IPS-11a (cell line): ENCODE results near the gene LINGO1.

Experiments
- H3K4me3 ChIP-seq: one replicate; pipeline ENCODE4 v1.5.1; 2013; ENCODE audit warnings: low read depth, low read length, control low read depth

Gene LINGO1, protein sequence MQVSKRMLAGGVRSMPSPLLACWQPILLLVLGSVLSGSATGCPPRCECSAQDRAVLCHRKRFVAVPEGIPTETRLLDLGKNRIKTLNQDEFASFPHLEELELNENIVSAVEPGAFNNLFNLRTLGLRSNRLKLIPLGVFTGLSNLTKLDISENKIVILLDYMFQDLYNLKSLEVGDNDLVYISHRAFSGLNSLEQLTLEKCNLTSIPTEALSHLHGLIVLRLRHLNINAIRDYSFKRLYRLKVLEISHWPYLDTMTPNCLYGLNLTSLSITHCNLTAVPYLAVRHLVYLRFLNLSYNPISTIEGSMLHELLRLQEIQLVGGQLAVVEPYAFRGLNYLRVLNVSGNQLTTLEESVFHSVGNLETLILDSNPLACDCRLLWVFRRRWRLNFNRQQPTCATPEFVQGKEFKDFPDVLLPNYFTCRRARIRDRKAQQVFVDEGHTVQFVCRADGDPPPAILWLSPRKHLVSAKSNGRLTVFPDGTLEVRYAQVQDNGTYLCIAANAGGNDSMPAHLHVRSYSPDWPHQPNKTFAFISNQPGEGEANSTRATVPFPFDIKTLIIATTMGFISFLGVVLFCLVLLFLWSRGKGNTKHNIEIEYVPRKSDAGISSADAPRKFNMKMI

DNA sequence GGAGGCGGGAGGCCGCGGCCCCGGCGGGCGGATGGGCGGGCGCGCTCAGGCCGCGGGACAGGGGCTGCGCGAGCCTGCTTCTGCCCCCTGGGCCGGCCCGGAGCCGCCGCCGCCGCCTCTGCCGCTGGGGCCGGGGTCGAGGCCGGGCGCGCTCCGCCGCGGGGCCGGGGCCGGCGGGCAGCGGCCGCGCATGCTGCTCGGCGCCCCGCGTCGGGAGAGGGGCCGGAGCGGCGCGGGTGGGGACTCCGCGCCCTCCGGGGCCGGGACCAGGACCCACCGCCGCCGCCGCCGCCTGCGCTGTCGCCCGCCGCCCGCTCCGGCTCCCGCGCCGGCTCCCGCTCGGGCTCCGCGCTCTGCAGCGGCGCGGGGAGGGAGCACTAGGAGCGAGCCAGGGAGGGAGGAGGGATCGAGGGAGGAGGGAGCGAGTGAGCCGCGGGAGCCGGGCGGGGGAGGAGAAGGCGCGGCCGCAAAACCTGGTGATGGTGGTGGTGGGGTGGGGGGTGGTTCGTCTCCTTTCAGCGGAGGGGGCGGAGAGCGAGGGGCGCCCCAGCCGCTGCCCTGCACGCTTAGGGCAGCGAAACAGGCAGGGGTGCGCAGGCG, at the start of gene LINGO1:
LINGO1 (minus strand) TSS at position 379 of the 600 bp plus-strand sequence. CDS start 597 bp downstream, outside the sequence.
- H3K4me3 ChIP-seq = peak within 1 kb of the TSS; percentile 65

DNA sequence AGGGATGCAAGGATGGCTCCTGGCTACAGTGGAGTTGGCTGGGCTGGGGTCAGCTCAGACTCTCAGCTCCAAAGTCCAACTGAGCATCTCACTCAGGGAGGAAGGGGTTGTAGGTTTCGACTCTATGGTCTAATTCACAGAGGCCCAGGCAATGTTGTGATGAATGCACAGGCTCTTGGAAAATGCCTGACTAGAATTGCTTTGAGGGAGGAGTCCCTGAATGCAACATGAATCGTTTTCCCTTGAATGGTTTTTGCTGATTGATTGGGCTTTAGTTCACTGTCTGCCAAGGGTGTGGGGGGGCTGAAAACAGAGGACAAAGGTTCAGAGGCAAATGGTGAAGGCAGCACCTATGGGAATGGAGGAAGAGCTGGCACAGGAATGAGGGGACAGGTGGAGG, 48.6 kb upstream of the LINGO1 start:
- H3K4me3 ChIP-seq = no peak overlapping the region

DNA sequence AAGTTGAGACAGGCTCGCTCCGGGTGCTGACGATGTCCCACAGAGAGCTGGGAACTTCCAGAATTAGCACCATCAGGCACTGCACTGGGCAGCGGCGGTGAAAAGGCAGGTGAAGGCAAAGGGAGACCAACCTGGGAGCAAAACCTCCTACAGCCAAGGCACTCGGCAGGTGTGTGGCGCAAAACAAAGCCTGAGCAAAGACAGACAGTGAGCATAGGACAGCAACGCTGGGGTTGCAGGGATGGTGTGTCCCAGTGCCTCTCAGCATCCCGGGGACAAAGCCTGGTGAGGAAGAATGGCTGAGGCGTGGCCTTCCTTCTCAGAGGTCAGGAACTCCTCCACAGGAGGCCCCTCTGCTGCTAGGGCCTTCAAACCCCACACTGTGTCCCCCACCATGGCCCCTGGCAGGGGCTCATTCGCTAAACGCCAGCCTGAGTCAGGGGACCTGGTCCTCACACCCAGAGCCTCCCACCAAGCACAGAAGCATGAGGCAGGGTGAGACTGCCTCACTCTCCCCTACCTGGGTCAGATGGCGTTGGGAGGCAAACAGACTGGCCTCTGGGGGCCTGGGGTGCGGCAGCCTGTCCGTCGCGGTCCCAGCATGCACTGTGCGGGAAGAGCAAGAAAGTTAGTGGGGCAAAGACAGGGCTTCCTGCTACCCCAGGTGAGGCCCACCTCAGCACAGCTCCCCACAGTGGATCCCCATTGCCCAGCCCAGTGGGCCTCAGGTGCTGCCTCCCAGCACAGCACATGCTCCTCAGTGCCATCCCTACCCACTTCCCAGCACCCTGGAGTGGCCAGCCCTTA, 44.1 kb upstream of the LINGO1 start:
- H3K4me3 ChIP-seq = no peak overlapping the region

DNA sequence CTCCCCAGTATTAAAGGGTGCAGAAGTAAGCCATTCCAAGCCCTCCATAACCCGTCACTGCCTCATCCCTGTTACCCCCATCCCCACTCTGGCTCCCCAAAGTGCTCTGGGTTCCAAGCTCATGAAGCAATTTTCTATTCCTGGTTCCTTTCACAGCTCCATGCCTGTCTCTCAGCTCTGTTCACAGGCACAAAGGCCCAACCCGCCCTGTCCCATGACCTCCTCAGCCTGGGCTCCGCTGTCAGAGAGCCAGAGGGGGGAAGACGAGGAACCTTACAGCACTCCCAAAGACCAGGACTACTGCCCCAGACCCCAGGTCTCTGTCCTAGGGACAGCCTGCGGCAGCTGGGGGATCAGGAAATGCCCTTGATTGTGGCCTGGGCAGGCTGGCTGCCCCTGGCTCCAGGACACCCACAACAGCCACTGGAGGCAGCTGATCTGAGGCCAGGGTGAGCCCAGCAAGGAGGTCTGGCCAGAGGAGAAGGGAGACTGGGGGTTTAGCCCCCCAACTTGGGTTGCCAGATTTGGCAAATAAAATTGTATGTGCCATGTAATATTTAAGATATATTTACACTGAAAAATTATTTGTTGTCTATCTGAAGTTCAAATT, 43.2 kb upstream of the LINGO1 start:
- H3K4me3 ChIP-seq = no peak overlapping the region

DNA sequence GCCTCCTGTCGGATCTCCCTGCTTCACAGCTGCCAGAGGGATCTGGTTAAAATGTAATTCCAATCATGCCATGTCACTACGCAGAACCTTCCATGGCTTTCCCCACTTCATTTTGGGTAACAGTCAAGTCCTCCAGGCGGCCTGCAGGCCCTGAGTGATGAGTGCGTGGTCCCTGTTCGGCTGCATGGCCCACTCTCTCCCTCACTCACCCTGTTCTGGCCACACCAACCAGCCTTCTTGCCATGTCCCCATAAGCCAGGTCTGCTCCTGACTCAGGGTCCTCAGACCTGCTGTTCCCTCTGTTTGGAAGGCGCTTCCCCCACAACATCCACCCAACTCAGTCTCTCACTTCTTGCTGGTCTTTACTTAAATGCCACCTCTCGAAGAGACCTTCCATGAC, 41.6 kb upstream of the LINGO1 start:
- H3K4me3 ChIP-seq = no peak overlapping the region

DNA sequence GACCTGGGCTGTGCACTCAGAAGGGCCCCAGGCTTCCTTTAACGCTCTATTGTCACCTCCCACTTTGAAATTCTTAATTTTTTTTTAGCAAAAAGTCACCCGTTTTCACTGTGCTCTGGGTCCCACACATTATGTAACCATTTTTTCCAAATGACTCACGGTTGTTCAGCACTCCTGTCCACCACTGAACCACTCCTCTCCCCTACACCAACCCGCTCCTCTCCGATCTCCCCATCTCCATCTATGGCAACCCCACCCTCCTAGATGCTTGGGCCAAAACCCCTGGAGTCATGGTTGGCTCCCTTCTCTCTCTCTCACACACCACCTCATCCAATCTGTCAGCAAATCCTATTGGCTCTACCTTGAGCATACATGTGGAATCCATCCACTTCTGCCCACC, 41.2 kb upstream of the LINGO1 start:
- no peak overlapping the region for H3K4me3 ChIP-seq

DNA sequence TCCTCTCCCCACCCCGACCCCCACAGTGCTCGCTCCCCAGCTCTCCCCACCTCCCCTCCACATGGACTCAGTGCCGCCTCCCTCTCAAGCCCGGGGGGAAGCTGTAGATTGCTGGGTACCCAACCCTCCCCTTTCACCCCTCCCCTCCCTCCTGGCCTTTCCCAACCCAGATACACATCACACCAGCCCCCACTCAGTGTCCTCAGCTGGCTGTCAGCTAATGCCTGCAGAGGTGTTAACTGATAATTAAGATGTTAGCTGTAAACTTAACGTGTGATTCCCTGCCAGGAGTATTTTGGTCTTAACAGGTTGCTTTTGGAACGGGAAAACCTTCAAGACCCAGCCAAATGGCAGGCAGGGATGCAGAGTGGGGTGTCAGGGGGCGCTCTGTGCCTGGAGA, 39.4 kb upstream of the LINGO1 start:
- H3K4me3 ChIP-seq = no peak overlapping the region

DNA sequence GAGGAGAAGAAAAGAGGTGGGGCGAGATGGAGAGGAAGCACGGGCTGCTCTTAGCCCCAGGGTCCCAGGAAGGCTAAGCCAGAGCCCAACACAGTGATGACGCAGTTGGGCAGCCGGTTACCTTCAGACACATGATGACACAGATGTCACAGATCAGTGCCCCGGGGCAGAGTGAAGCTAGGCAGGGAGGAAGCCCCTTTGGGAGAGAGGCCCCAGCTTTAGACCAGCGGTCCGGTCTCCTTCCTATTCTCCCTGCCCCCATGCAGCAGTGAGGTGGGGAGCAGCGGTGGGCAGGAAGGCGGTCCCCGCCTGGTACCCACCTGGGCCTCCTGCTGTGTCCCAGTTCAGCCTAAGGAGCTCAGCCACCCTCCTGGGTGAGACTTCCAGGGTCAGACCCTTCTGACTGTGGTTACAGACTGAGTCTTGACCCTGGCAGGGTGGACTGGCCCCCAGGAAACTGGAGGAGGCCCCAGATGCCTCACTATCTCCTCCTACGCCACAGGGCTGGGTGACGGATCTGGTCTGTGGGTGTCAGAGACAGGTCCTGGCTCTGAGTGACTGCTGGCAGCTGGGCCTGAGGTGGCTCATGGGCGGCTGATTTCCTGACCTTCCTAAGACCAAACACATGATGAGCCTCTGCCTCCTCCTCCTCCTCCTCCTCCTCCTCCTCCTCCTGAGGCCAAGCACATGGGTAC, 38.8 kb upstream of the LINGO1 start:
- no peak overlapping the region for H3K4me3 ChIP-seq

DNA sequence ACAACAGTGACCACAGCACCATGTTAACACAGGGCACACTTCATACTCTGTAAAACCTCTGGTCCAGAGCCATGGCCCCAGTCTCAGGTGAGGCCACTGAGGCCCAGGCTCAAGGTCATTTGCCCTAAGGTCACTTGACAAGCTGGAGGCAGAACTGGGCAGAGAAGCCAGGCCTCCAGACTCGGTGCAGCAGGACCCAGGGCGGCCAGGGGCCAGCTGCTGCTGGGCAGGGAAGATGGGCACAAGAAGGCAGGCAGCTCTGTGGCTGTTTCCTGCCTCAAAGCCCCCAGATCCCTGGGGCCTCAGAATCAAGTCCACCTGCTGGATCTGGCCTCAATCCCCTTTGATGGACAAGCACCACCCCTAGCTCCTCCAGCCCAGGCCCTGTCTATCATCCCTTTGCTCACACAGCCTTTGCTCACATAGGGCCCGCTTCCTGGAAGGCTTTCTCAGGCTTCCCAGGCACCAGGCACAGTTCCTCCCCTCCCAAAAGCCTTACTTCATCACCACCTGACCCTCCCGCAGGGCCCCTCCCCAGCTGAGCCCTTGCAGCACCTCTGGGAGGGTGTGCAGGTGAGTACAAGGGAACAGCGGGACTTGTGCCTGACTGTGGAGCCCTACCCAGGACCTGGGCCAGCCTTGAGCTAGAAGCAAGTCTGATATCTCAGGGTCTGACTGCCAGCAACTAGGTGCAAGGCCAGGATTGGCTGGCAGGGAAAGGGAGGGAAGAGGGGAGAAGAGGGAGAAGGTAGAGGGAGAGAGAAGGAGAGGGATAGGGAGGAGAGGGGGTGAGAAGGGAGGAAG, 38.0 kb upstream of the LINGO1 start:
- no peak overlapping the region for H3K4me3 ChIP-seq

DNA sequence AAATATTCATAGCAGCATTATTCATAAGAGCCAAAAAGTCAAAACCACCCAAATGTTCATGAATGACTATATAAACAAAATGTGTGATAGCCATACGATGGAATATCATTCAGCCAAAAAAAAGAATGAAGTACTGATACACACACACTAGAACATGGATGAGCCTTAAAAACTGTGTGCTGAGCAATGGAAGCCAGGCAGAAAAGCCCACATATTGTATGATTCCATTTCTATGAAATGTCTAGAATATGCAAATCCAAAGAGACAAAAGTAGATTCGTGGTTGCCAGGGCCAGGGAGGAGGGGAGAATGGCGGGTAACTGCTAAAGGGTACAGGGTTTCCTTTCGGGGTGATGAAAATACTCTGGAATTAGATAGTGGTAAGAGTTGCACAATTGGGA, 37.2 kb upstream of the LINGO1 start:
- H3K4me3 ChIP-seq = no peak overlapping the region

DNA sequence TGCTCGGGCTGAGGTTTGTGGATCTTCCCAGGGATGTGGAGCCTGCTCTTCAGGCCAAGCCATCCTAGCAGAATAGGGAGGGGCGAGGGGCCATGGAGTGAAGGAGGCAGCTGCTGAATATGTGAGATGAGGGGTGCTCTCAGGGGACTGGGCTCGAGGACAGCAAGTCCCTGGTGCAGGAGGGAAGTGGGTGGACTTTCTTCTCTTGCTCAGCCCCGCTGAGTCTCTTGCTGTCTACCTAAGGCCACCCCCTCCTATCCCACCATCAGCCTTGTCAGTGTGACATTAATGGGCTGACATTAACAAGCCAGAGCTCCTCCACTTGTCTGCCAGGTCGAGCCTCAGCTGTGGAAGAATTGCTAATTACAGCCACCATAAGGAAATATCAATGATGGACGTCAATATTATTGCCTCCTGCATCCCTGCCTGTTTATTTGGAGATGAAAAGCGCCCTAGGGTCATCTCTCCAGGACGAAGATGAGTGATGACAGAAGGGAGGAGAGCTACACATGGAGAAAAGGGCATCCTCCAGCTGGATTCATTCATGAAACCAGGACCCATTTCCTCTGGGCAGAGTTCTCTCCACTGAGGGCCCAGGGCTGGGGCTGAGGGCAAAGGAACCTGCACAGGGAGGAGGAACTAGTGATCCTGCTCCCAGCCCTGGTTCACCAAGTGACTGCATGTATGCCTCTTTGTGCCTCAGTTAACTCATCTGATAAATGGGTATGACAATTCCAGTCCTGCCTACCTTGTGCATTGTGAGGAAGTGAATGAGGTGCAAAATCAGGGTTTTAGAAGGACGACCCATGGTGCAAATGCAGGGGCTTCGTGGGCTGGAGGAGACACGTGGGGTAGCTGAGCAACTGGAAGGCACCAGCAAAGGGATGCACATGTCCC, 34.9 kb upstream of the LINGO1 start:
- H3K4me3 ChIP-seq = no peak overlapping the region

DNA sequence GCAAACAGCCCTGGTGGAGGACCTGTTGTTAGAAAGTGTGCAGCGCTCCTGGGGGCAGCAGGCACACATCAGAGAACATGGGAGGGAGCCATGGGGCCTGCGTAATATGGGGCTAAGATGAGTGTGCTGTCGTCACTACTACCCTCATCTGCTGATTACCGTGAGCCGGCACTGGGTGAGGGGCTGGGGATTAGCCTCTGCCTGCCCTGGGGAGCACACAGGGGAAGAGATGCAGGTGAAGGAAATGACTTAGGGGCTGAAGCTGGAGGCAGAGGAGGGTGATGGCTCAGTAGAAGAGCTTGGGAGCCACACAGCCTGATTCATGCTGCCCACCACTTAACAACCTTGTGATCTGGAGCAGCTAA, 33.6 kb upstream of the LINGO1 start:
- no peak overlapping the region for H3K4me3 ChIP-seq

DNA sequence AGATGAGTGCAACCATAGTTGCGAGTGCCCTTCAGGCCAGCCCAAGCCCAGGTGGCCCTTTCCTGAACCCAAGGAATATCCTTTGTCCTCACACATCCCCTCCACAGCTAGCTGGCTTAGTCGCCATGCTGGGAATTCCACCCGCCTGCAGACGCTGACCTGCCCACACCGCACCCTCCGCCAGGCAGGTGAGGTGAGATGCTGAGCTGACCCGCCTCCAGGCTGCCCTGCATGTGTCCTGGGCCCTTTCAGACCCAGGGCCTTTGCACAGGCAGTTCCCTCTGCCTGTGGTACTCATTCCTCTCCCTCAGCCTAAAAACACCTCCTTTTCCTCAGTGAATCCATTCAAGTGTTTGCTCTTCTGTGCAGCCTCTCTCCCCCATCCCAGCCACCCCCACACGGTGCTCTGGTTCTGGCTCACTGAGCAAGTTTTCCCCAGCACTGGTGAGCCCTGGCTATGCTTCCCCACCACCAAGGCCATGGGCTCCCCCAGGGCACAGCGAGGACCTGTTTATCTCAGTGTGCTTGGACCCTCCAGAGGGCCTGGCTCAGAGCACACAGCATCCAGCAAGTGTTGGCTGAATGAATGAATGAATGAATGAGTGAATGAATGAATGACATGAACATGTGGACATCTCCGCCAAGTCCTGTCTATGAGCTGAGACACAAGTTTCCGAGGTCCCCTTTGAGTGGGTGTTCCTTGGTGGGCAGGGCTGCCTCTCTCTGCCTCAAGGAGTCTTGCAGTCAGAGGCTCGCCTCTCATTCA, 33.0 kb upstream of the LINGO1 start:
- no peak overlapping the region for H3K4me3 ChIP-seq

DNA sequence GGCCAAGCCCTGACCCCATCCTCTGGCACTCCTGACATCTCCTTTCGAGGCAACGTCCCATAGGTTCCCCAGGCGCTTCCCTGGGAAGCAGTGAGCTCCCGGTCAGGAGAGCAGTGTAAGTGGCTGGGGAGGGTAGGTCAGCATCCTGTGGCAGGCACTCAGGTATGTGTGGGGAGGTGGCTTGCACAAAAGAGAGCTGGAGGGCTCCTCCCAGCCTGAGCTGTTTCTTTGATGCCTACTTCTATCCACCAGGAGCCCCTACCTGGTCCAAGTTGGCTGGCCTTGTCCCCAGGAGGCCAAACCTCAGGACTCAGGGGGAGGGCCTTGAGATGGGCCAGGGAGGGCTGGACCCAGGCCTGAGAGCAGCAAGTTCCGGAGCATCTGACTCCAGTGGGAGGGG, 31.7 kb upstream of the LINGO1 start:
- no peak overlapping the region for H3K4me3 ChIP-seq

DNA sequence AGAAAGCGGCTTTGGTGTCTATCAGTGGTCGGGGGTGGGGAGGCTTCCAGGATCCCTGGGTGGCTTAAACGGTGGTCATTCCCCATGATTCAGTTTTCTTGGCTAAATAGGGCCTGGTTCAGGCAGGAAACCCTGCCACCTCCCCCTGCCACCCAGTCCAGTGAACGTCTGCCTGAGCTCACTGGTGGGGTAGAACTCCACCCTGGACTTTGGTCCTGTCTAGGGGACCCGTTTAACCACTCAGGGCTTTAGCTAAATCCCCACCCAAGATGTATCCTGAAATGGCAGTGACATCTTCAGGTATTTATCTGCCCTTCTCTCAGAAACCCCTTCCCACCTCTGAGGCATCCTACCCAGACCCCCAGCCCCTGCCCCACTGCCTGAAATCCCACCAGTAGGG, 30.5 kb upstream of the LINGO1 start:
- H3K4me3 ChIP-seq = no peak overlapping the region

DNA sequence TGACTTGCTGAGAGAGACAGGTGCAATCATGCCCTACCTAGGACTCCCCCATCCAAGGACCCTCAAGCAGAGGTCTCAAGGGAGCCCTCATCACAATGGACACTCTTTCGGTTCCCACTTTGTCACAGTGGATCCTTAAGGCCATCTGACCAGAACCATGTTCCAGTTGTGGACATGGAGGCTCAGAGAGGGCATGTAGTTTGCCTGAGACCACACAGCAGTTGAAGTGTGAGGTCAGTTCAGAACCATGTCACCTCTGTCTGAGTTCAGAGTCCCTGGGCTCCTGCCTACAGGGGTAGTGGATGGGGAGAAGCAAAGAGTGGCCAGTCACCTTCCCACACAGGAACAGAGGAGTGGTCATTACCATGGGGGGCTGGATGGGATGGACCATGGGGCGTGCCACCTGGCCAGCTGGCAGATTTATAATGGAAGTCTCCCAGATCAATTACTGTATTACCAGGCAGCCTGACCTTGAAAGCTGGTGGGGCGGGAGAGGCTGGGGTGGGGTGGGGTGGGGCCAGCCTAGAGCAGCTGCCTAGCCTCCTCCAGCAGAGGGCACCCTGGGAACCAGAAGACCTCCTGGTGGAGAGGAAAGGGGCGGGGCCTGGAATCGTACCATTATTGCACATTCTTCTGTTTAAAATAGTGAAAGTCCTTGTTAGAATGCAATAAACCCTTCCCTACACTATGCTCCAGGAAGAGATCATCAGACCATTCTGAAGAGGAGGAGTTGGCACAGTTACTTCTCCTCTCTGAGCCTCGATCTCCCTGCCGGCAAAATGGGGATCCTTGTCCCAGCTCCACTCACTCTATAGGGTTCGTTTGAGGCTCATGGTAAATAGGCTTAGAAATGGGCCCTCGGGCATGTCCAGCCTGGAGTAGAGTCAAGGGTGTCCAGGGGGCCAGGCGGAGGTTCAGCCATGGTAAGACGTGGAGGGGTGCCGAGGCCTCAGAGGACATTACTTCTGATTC, 26.9 kb upstream of the LINGO1 start:
- no peak overlapping the region for H3K4me3 ChIP-seq

DNA sequence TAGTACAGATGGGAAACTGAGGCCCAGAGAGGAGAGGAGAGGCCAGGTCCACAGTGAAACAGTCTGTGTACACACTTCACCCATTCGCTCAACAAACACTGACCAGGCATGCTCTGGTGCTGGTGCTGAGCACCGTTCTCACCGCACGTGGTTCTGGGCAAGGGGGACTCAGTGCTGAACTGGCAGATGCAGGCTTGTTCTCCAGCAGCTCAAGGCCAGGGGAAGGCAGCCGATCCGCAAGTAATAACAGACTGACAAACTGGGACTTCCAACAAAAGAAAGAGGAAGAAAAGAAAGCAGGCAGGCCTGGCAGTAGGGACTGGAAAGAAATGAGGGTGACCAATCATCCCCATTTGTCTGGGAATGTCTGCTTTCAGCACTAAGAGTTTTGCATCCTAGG, 25.6 kb upstream of the LINGO1 start:
- H3K4me3 ChIP-seq = no peak overlapping the region
